ENCODE measurements around the gene MRM3.

DNA sequence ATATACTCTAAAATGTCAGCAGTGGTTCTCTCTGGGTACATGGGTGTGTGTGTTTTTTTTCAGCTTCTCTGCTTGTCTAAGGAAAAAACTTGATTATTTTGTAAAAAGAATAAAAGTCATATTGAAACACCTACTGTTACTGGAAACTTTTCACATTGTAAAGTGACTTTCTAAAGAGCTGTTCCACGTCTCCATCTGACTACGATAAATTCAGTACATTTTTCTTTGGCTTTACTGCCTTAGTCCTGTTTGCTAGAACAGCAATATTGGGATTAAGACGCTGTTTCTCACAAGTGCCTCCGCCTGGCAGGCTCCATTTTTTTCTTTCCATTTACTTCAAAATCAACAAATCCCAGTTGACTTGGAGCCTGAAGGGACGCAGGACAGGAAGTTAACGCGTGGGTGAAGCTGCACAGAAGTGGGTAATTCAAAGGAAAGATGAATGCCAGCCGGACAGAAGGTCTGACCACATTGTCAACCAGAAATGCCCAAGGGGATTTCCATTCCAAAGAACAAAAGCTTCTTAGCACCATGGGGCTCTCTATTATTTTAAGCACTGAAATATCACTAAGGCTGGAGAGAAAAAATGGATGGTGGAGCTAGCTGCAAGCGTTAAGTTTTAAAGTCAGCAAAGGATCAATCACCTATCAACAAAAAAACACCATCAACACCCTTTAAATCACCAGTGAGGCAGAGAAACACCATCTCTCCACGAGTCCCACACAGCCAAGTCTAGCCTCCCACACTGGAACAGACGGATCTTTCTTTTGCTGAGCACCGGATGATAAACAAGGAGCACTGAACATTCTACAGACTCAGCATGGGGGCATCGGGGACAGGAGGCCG, 8.5 kb upstream of the MRM3 start:
- TF ChIP-seq POLR2A (IDR thresholded peaks at IDR 0.05), result no peak
- TF ChIP-seq, protein P1, sequence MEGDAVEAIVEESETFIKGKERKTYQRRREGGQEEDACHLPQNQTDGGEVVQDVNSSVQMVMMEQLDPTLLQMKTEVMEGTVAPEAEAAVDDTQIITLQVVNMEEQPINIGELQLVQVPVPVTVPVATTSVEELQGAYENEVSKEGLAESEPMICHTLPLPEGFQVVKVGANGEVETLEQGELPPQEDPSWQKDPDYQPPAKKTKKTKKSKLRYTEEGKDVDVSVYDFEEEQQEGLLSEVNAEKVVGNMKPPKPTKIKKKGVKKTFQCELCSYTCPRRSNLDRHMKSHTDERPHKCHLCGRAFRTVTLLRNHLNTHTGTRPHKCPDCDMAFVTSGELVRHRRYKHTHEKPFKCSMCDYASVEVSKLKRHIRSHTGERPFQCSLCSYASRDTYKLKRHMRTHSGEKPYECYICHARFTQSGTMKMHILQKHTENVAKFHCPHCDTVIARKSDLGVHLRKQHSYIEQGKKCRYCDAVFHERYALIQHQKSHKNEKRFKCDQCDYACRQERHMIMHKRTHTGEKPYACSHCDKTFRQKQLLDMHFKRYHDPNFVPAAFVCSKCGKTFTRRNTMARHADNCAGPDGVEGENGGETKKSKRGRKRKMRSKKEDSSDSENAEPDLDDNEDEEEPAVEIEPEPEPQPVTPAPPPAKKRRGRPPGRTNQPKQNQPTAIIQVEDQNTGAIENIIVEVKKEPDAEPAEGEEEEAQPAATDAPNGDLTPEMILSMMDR (IDR thresholded peaks at IDR 0.05), result no peak

Measured in transverse colon (tissue), 3 donors.